ENCODE measurements around the gene RABGEF1.

GRCh38 chr7:66790725-66791124, 50.2 kb downstream of the RABGEF1 start:
- TF ChIP-seq CTCF (conservative IDR thresholded peaks at IDR 0.05; ENCODE audit: low read length) (no peak), EZH2phosphoT487 (IDR thresholded peaks at IDR 0.05; ENCODE audit: borderline replicate concordance) (no peak)

Measured in Loucy (cell line).